GM10266 (cell line): ENCODE data around the gene TSPEAR.
"Not testable (repeated sequence)": the region's sequence is repeated elsewhere in the genome, so short reads cannot be mapped to it uniquely, and the experiment has no call there.

Source experiments
- DNase-seq: peaks from one replicate; pipeline ENCODE4 v3.0.0; 2012; ENCODE audit errors: extremely low spot score
- TF ChIP-seq, protein P1 (sequence below): IDR thresholded peaks from 2 replicates; pipeline ENCODE4 v1.5.1; 2012; ENCODE audit warnings: mild to moderate bottlenecking, low read depth; ENCODE audit not compliant: control insufficient read depth, insufficient read depth; ENCODE audit errors: missing control alignments

TSPEAR gene

DNA sequence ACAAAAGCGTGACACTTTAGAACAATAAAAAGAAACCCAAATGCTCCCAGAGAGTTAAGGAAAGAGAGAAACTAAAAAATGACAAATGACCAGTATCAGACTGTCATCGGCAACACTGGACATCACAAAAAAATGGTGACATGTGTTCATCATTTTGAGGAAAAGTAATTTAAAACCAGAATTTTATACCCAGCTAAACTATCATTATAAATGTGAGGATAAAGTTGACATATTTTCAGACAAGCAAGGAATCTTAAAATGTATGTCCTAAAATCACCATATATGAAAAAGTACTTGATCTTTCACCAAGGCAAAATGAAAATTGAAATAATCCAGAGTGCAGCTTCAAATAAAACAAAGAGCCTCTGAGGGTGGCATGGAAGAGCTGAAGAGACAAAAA is 66.5 kb downstream of the TSPEAR start:
- TF ChIP-seq, protein P1, sequence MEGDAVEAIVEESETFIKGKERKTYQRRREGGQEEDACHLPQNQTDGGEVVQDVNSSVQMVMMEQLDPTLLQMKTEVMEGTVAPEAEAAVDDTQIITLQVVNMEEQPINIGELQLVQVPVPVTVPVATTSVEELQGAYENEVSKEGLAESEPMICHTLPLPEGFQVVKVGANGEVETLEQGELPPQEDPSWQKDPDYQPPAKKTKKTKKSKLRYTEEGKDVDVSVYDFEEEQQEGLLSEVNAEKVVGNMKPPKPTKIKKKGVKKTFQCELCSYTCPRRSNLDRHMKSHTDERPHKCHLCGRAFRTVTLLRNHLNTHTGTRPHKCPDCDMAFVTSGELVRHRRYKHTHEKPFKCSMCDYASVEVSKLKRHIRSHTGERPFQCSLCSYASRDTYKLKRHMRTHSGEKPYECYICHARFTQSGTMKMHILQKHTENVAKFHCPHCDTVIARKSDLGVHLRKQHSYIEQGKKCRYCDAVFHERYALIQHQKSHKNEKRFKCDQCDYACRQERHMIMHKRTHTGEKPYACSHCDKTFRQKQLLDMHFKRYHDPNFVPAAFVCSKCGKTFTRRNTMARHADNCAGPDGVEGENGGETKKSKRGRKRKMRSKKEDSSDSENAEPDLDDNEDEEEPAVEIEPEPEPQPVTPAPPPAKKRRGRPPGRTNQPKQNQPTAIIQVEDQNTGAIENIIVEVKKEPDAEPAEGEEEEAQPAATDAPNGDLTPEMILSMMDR: no peak
- DNase-seq: no peak

GRCh38 chr21:44643741-44644310 is 67.5 kb downstream of the TSPEAR start:
- no peak for DNase-seq
- TF ChIP-seq, protein P1: no peak

GRCh38 chr21:44640761-44641160 is 70.6 kb downstream of the TSPEAR start:
- DNase-seq: no peak
- TF ChIP-seq, protein P1: no peak

GRCh38 chr21:44639331-44639655 is 72.1 kb downstream of the TSPEAR start:
- no peak for DNase-seq
- TF ChIP-seq, protein P1: no peak

- DNase-seq: not testable (repeated sequence)
These were observed 72.7 kb downstream of the TSPEAR start for GRCh38 chr21:44638506-44639330.

- not testable (repeated sequence) for DNase-seq
These were observed 73.5 kb downstream of the TSPEAR start for GRCh38 chr21:44637851-44638348.

- DNase-seq: no peak
These were observed 74.1 kb downstream of the TSPEAR start, which contains the start of gene KRTAP10-10 for GRCh38 chr21:44637018-44637850. Gene KRTAP10-10, plus strand, starts transcription at chr21:44637356. Its CDS starts 62 bp downstream, at chr21:44637418.

More at GRCh38 chr21:44637018-44637850, 74.1 kb downstream of the TSPEAR start, which contains the start of gene KRTAP10-10:
- TF ChIP-seq, protein P1: no peak
